Measurements from ENCODE around the gene PLCD1. TPM values are rescaled to one million over a fixed set of nuclear protein-coding genes. Genes with fewer than 3 reads are reported as not detected.

PLCD1 gene
- polyA plus RNA-seq, 1 of the 3 experiments (the other 2 are of a cell fraction), result 20.2 TPM

DNA sequence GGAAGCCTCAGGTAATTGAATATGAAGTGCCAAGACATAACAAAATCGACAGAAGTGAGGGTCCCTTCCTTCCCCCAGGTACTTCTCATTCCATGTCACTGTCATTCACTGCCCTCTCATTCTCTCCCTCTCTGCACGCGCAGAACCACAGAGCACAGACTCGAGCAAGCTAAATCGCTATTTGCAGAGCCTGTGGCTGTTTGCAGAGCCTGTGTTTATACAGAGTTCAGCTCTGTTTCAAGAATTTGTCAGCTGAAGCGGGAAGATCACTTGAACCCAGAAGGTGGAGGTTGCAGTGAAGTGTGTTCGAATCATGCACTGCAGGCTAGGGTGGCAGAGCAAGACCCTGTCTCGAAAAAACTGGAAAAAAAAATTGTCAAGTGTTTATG lies 36.4 kb downstream of the PLCD1 start:
- 88% methylated on average over 8 of the region's 8 CpGs for WGBS (ENCODE audit: low lambda C conversion rate)
- CTCF ChIA-PET, result interaction anchor here (1.3 to 1.6 kb wide), 3 partner anchors 11 to 137 kb away, joined by 3 to 5 read pairs (median 4); no protein-coding TSS in a partner anchor

More for the DNA sequence above, 36.4 kb downstream of the PLCD1 start:
- Histone ChIP-seq H3K9ac (no peak overlapping the region), H3K9me3 (no peaks in the 10 kb centered on the region), H3K4me1 (ENCODE audit: control insufficient read depth in 1 of 2, insufficient read depth in 2 of 2, low read depth in 1 of 2, low read length in 1 of 2) (peaks cover 0 to 8% of the 10 kb centered on the region in 2 experiments; a peak in 2 of 4 replicates), H3K27me3 (ENCODE audit: insufficient read depth) (no peaks in the 10 kb centered on the region), H2AFZ (ENCODE audit: low read depth) (no peak overlapping the region), H4K20me1 (ENCODE audit: insufficient read depth) (no peaks in the 10 kb centered on the region), H3K36me3 (replicated peaks in 1 of 2; ENCODE audit: control insufficient read depth in 1 of 2, insufficient read depth in 2 of 2, low read length in 1 of 2) (no peaks in the 10 kb centered on the region), H3K4me3 (ENCODE audit: low read depth in 2 of 2, low read length in 1 of 2) (no peak overlapping the region), H3K27ac (ENCODE audit: low read depth in 2 of 2, low read length in 1 of 2) (no peak overlapping the region), H3K79me2 (ENCODE audit: insufficient read depth) (no peaks in the 10 kb centered on the region), H3K9me2 (no peaks in the 10 kb centered on the region), H3K4me2 (no peak overlapping the region), H3F3A (replicated peaks; ENCODE audit: insufficient read depth) (peaks cover 4% of the 10 kb centered on the region)
- DNase-seq, result no peak
- POLR2A ChIA-PET, result no interaction called here
- TF ChIP-seq TEAD4 (IDR thresholded peaks at IDR 0.05; ENCODE audit: borderline replicate concordance, insufficient read depth), result no peak
- no peak for TF ChIP-seq RXRA (IDR thresholded peaks at IDR 0.05; ENCODE audit: borderline replicate concordance, low read depth)
- TF ChIP-seq SIN3A (IDR thresholded peaks at IDR 0.05; ENCODE audit: borderline replicate concordance, low read depth, low read length), result no peak
- no peak for TF ChIP-seq SMC3 (IDR thresholded peaks at IDR 0.05; ENCODE audit: low read depth, low read length)
- TF ChIP-seq, protein P1, sequence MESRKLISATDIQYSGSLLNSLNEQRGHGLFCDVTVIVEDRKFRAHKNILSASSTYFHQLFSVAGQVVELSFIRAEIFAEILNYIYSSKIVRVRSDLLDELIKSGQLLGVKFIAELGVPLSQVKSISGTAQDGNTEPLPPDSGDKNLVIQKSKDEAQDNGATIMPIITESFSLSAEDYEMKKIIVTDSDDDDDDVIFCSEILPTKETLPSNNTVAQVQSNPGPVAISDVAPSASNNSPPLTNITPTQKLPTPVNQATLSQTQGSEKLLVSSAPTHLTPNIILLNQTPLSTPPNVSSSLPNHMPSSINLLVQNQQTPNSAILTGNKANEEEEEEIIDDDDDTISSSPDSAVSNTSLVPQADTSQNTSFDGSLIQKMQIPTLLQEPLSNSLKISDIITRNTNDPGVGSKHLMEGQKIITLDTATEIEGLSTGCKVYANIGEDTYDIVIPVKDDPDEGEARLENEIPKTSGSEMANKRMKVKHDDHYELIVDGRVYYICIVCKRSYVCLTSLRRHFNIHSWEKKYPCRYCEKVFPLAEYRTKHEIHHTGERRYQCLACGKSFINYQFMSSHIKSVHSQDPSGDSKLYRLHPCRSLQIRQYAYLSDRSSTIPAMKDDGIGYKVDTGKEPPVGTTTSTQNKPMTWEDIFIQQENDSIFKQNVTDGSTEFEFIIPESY (IDR thresholded peaks at IDR 0.05; ENCODE audit: borderline replicate concordance, low read depth), result no peak
- no peak for TF ChIP-seq MAX (IDR thresholded peaks at IDR 0.05; ENCODE audit: low read depth)
- no peak for TF ChIP-seq USF1 (IDR thresholded peaks at IDR 0.05; ENCODE audit: borderline replicate concordance, low read depth)
- TF ChIP-seq YY1 (IDR thresholded peaks at IDR 0.05; ENCODE audit: low read depth), result no peak
- TF ChIP-seq GATA2 (CRISPR knock-in tag; IDR thresholded peaks at IDR 0.05), result no peak
- no peak for TF ChIP-seq RFX5 (IDR thresholded peaks at IDR 0.05; ENCODE audit: low read length)
- no peak for TF ChIP-seq NFIC (IDR thresholded peaks at IDR 0.05; ENCODE audit: borderline replicate concordance)
- TF ChIP-seq IRF3 (IDR thresholded peaks at IDR 0.05; ENCODE audit: low read depth, low read length), result no peak
- TF ChIP-seq GABPA (IDR thresholded peaks at IDR 0.05; ENCODE audit: low read depth), result no peak
